SK-N-SH treated with all-trans-retinoic acid at 6 μM for 48 hours (cell line): ENCODE measurements around the gene SLC38A9.

Experiments
- ATAC-seq: fragments of 200-7000 bp; cut with Tn5 transposase; 3 replicates; pipeline ENCODE4 v1.9.1; 2020; ENCODE audit warnings: mild to moderate bottlenecking, moderate library complexity
- ARNTL ChIP-seq: fragments of 450-650 bp; formaldehyde crosslinking; IDR thresholded peaks from 2 replicates; pipeline ENCODE4 v1.5.0; 2020; ENCODE audit warnings: low read depth, mild to moderate bottlenecking, moderate library complexity, borderline replicate concordance
- BACH2 ChIP-seq: fragments of 250-450 bp; sonication (Bioruptor Pico); IDR thresholded peaks from 2 replicates; pipeline ENCODE4 v1.9.0; 2021; ENCODE audit warnings: mild to moderate bottlenecking, borderline replicate concordance
- CREB5 ChIP-seq: fragments of 250-450 bp; sonication (Bioruptor Pico); IDR thresholded peaks from 2 replicates; pipeline ENCODE4 v1.5.1; 2020; ENCODE audit warnings: low read depth, mild to moderate bottlenecking, moderate library complexity
- CSDC2 ChIP-seq: fragments of 250-450 bp; sonication (Bioruptor Pico); IDR thresholded peaks from 2 replicates; pipeline ENCODE4 v1.5.0; 2020; ENCODE audit warnings: mild to moderate bottlenecking, moderate library complexity
- ESRRG ChIP-seq: fragments of 250-450 bp; sonication (Bioruptor Pico); IDR thresholded peaks from 2 replicates; pipeline ENCODE4 v1.6.1; 2021; ENCODE audit warnings: mild to moderate bottlenecking
- GLIS3 ChIP-seq: fragments of 250-450 bp; sonication (Bioruptor Pico); IDR thresholded peaks from 2 replicates; pipeline ENCODE4 v1.5.0; 2020; ENCODE audit warnings: mild to moderate bottlenecking, moderate library complexity
- ISL1 ChIP-seq: fragments of 250-450 bp; sonication (Bioruptor Pico); IDR thresholded peaks from 2 replicates; pipeline ENCODE4 v2.1.2; 2022; ENCODE audit warnings: mild to moderate bottlenecking, moderate library complexity
- PATZ1 ChIP-seq: fragments of 250-450 bp; sonication (Bioruptor Pico); IDR thresholded peaks from 2 replicates; pipeline ENCODE4 v1.8.0; 2020; ENCODE audit warnings: mild to moderate bottlenecking, moderate library complexity, borderline replicate concordance
- POU6F1 ChIP-seq: fragments of 250-450 bp; sonication (Bioruptor Pico); IDR thresholded peaks from 2 replicates; pipeline ENCODE4 v1.8.0; 2021; ENCODE audit warnings: low read depth, mild to moderate bottlenecking, moderate library complexity, borderline replicate concordance
- RARB ChIP-seq: fragments of 250-450 bp; sonication (Bioruptor Pico); IDR thresholded peaks from 2 replicates; pipeline ENCODE4 v1.8.0; 2021; ENCODE audit warnings: mild to moderate bottlenecking, moderate library complexity
- SNAI2 ChIP-seq: fragments of 250-450 bp; sonication (Bioruptor Pico); IDR thresholded peaks from 2 replicates; pipeline ENCODE4 v1.5.0; 2020; ENCODE audit warnings: mild to moderate bottlenecking, moderate library complexity
- TCF4 ChIP-seq: fragments of 250-450 bp; sonication (Bioruptor Pico); IDR thresholded peaks from 2 replicates; pipeline ENCODE4 v1.8.0; 2021; ENCODE audit warnings: mild to moderate bottlenecking, moderate library complexity, borderline replicate concordance
- TOX ChIP-seq: fragments of 250-450 bp; sonication (Bioruptor Pico); IDR thresholded peaks from 2 replicates; pipeline ENCODE4 v1.8.0; 2021; ENCODE audit warnings: mild to moderate bottlenecking, moderate library complexity, borderline replicate concordance
- TSHZ2 ChIP-seq: fragments of 250-450 bp; sonication (Bioruptor Pico); IDR thresholded peaks from 2 replicates; pipeline ENCODE4 v1.5.0; 2020; ENCODE audit warnings: mild to moderate bottlenecking, moderate library complexity
- ZC3H10 ChIP-seq: fragments of 250-450 bp; sonication (Bioruptor Pico); IDR thresholded peaks from 2 replicates; pipeline ENCODE4 v1.5.1; 2021; ENCODE audit warnings: mild to moderate bottlenecking, moderate library complexity
- ZFP3 ChIP-seq: fragments of 250-450 bp; sonication (Bioruptor Pico); IDR thresholded peaks from 2 replicates; pipeline ENCODE4 v1.5.0; 2020; ENCODE audit warnings: mild to moderate bottlenecking, moderate library complexity
- ZFP30 ChIP-seq: fragments of 450-650 bp; formaldehyde crosslinking; IDR thresholded peaks from 2 replicates; pipeline ENCODE4 v1.5.0; 2022; ENCODE audit warnings: mild to moderate bottlenecking, moderate library complexity
- ZNF565 ChIP-seq: fragments of 450-650 bp; formaldehyde crosslinking; conservative IDR thresholded peaks from 2 replicates; pipeline ENCODE4 v1.5.0; 2020; ENCODE audit warnings: low read depth, mild to moderate bottlenecking, moderate library complexity
- ZNF70 ChIP-seq: fragments of 450-650 bp; formaldehyde crosslinking; IDR thresholded peaks from 2 replicates; pipeline ENCODE4 v1.5.0; 2020; ENCODE audit warnings: mild to moderate bottlenecking, moderate library complexity

Gene SLC38A9

GRCh38 chr5:55714339-55714738 is 2.2 kb upstream of the SLC38A9 start (continued):
- no peak for TF ChIP-seq RARB (CRISPR knock-in tag)
- TF ChIP-seq ZC3H10 = no peak
- TF ChIP-seq BACH2 (CRISPR knock-in tag) = no peak
- TF ChIP-seq TCF4 (CRISPR knock-in tag) = no peak
- no peak for TF ChIP-seq TSHZ2 (CRISPR knock-in tag)
- no peak for TF ChIP-seq ZFP30

- ATAC-seq = no peak
- TF ChIP-seq ZC3H10 = no peak
- no peak for TF ChIP-seq CSDC2 (CRISPR knock-in tag)
- TF ChIP-seq POU6F1 (CRISPR knock-in tag) = no peak
- no peak for TF ChIP-seq ZNF565
- TF ChIP-seq ESRRG (CRISPR knock-in tag) = no peak
- TF ChIP-seq PATZ1 (CRISPR knock-in tag) = no peak
- no peak for TF ChIP-seq SNAI2 (CRISPR knock-in tag)
- TF ChIP-seq CREB5 = no peak
- no peak for TF ChIP-seq TCF4 (CRISPR knock-in tag)
- no peak for TF ChIP-seq ISL1 (CRISPR knock-in tag)
- no peak for TF ChIP-seq ZNF70 (CRISPR knock-in tag)
- no peak for TF ChIP-seq RARB (CRISPR knock-in tag)
Measured at GRCh38 chr5:55713871-55714270, 1.7 kb upstream of the SLC38A9 start.

GRCh38 chr5:55711507-55712022 is 559 bp downstream of the SLC38A9 start:
- ATAC-seq = no peak; the same call in 2 of the 3 replicates
- no peak for TF ChIP-seq ZFP3 (CRISPR knock-in tag)
- TF ChIP-seq TSHZ2 (CRISPR knock-in tag) = no peak
- no peak for TF ChIP-seq ZFP30
- no peak for TF ChIP-seq TCF4 (CRISPR knock-in tag)
- no peak for TF ChIP-seq TOX (CRISPR knock-in tag)
- TF ChIP-seq ZNF70 (CRISPR knock-in tag) = no peak
- TF ChIP-seq BACH2 (CRISPR knock-in tag) = no peak
- no peak for TF ChIP-seq CSDC2 (CRISPR knock-in tag)
- no peak for TF ChIP-seq GLIS3 (CRISPR knock-in tag)
- no peak for TF ChIP-seq ARNTL (CRISPR knock-in tag)
- no peak for TF ChIP-seq SNAI2 (CRISPR knock-in tag)
- TF ChIP-seq ISL1 (CRISPR knock-in tag) = no peak
- TF ChIP-seq ZC3H10 = no peak
- TF ChIP-seq RARB (CRISPR knock-in tag) = no peak
- TF ChIP-seq ZNF565 = no peak
- TF ChIP-seq POU6F1 (CRISPR knock-in tag) = no peak
- no peak for TF ChIP-seq CREB5
